ENCODE results near the gene CTXN1.

The CTXN1 gene

GRCh38 chr19:7901337-7901736 lies 24.6 kb downstream of the CTXN1 start:
- no peak for DNase-seq
- intact Hi-C loops (cut with DNase I; ENCODE audit: low total_unique reads): loop anchor here (5.0 kb wide), 1 partner anchor 49 kb away; no protein-coding TSS in a partner anchor
- H3K27me3 ChIP-seq: peaks cover 0 to 11% of the 10 kb centered on the region in 2 donors
- H3K4me1 ChIP-seq: peaks cover 0 to 35% (median 28%) of the 10 kb centered on the region in 4 donors
- no peaks in the 10 kb centered on the region for H3K9me3 ChIP-seq
- TF ChIP-seq, protein P1, sequence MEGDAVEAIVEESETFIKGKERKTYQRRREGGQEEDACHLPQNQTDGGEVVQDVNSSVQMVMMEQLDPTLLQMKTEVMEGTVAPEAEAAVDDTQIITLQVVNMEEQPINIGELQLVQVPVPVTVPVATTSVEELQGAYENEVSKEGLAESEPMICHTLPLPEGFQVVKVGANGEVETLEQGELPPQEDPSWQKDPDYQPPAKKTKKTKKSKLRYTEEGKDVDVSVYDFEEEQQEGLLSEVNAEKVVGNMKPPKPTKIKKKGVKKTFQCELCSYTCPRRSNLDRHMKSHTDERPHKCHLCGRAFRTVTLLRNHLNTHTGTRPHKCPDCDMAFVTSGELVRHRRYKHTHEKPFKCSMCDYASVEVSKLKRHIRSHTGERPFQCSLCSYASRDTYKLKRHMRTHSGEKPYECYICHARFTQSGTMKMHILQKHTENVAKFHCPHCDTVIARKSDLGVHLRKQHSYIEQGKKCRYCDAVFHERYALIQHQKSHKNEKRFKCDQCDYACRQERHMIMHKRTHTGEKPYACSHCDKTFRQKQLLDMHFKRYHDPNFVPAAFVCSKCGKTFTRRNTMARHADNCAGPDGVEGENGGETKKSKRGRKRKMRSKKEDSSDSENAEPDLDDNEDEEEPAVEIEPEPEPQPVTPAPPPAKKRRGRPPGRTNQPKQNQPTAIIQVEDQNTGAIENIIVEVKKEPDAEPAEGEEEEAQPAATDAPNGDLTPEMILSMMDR (IDR thresholded peaks at IDR 0.05): no peak
- H3K27ac ChIP-seq: no peak overlapping the region
- H3K4me3 ChIP-seq: no peak overlapping the region
- H3K36me3 ChIP-seq: peaks cover 0 to 8% (median 7%) of the 10 kb centered on the region in 3 donors

DNA sequence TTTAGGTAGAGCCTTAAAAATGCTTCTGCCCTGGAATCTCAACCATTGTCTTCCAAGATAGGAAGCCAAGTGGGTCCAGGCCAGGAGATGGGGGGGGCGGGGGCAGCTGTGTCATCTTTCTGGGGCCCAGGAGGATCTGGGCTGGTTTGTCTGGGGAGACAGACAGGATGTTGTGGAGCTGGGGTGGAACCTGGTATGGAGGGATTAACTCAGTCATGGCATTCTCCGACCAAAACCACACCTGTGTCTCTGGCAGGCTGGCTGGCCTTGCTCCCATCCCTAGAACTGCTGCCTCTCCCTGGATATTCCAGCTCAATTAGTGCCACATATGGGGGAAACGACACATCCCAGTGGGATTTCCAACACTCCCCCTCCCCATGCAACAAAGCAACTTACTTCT lies 25.0 kb downstream of the CTXN1 start:
- H3K27me3 ChIP-seq: peaks cover 0 to 11% of the 10 kb centered on the region in 2 donors
- no peak for DNase-seq
- H3K4me1 ChIP-seq: peaks cover 0 to 31% (median 25%) of the 10 kb centered on the region in 4 donors
- intact Hi-C loops (cut with DNase I; ENCODE audit: low total_unique reads): loop anchor here (5.0 kb wide), 1 partner anchor 49 kb away; no protein-coding TSS in a partner anchor
- H3K4me3 ChIP-seq: no peak overlapping the region
- H3K36me3 ChIP-seq: peaks cover 0 to 4% (median 3%) of the 10 kb centered on the region in 3 donors
- no peaks in the 10 kb centered on the region for H3K9me3 ChIP-seq
- H3K27ac ChIP-seq: no peak overlapping the region
- TF ChIP-seq, protein P1 (IDR thresholded peaks at IDR 0.05): no peak

GRCh38 chr19:7900401-7900870 lies 25.5 kb downstream of the CTXN1 start:
- H3K9me3 ChIP-seq: no peaks in the 10 kb centered on the region
- DNase-seq: no peak
- peaks cover 0 to 26% (median 20%) of the 10 kb centered on the region in 4 donors for H3K4me1 ChIP-seq
- no peak overlapping the region for H3K4me3 ChIP-seq
- H3K36me3 ChIP-seq: no peaks in the 10 kb centered on the region
- intact Hi-C loops (cut with DNase I; ENCODE audit: low total_unique reads): loop anchor here (5.0 kb wide), 1 partner anchor 48 kb away; no protein-coding TSS in a partner anchor
- H3K27me3 ChIP-seq: peaks cover 0 to 16% of the 10 kb centered on the region in 2 donors
- H3K27ac ChIP-seq: no peak overlapping the region
- TF ChIP-seq, protein P1 (IDR thresholded peaks at IDR 0.05): no peak

DNA sequence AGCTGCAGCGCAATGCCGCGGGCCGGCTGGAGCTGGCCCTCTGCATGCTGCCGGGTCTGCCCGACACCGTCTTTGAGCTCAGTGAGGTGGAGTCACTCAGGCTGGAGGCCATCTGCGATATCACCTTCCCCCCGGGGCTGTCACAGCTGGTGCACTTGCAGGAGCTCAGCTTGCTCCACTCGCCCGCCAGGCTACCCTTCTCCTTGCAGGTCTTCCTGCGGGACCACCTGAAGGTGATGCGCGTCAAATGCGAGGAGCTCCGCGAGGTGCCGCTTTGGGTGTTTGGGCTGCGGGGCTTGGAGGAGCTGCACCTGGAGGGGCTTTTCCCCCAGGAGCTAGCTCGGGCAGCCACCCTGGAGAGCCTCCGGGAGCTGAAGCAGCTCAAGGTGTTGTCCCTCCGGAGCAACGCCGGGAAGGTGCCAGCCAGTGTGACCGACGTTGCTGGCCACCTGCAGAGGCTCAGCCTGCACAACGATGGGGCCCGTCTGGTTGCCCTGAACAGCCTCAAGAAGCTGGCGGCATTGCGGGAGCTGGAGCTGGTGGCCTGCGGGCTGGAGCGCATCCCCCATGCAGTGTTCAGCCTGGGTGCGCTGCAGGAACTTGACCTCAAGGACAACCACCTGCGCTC lies 26.1 kb downstream of the CTXN1 start:
- no peaks in the 10 kb centered on the region for H3K9me3 ChIP-seq
- no peaks in the 10 kb centered on the region for H3K36me3 ChIP-seq
- no peak for DNase-seq
- peaks cover 0 to 21% (median 14%) of the 10 kb centered on the region in 4 donors for H3K4me1 ChIP-seq
- TF ChIP-seq, protein P1 (IDR thresholded peaks at IDR 0.05): no peak
- intact Hi-C loops (cut with DNase I; ENCODE audit: low total_unique reads): loop anchor here (5.0 kb wide), 1 partner anchor 48 kb away; no protein-coding TSS in a partner anchor
- no peak overlapping the region for H3K4me3 ChIP-seq
- no peak overlapping the region for H3K27ac ChIP-seq
- peaks cover 0 to 22% of the 10 kb centered on the region in 2 donors for H3K27me3 ChIP-seq

DNA sequence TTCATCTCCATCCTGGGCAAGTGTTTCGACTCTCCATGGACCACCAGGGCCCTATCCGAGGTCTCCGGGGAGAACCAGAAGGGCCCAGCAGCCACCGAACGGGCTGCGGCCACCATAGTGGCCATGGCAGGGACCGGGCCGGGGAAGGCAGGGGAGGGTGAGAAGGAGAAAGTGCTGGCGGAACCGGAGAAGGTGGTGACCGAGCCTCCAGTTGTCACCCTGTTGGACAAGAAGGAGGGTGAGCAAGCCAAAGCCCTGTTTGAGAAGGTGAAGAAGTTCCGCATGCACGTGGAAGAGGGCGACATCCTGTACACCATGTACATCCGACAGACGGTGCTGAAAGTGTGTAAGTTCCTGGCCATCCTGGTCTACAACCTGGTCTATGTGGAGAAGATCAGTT lies 27.0 kb downstream of the CTXN1 start:
- Histone ChIP-seq H3K36me3 (no peaks in the 10 kb centered on the region), H3K4me1 (peaks cover 0 to 13% (median 7%) of the 10 kb centered on the region in 4 donors), H3K27me3 (peaks cover 0 to 31% of the 10 kb centered on the region in 2 donors), H3K9me3 (no peaks in the 10 kb centered on the region), H3K27ac (no peak overlapping the region), H3K4me3 (no peak overlapping the region)
- TF ChIP-seq, protein P1 (IDR thresholded peaks at IDR 0.05): no peak
- intact Hi-C loops (cut with DNase I; ENCODE audit: low total_unique reads): no loop called here
- DNase-seq: no peak
